ENCODE results near the gene CEP350. TPM values are rescaled to one million over a fixed set of nuclear protein-coding genes. Genes with fewer than 3 reads are reported as not detected.

The CEP350 gene
- total RNA-seq, 2 donors from 2014 or later, result 41.5 to 55.4 TPM

- Histone ChIP-seq H3K27me3 (no peaks in the 10 kb centered on the region), H3K4me1 (no peaks in the 10 kb centered on the region), H3K4me3 (no peak overlapping the region), H3K36me3 (replicated peaks in 1 of 2; ENCODE audit: insufficient read depth in 1 of 2, low read depth in 2 of 2) (peaks cover 0 to 24% of the 10 kb centered on the region in 2 donors), H3K27ac (no peak overlapping the region), H3K9me3 (no peaks in the 10 kb centered on the region)
- DNase-seq (no peak), ATAC-seq (no peak)
- no peak for TF ChIP-seq CTCF (IDR thresholded peaks at IDR 0.05)
- WGBS, 2 donors, result 68 to 80% methylated on average over 4 of the region's 4 CpGs
- intact Hi-C loops (cut with DNase I), result no loop called here
Observed at GRCh38 chr1:180092931-180093650, 138.5 kb downstream of the CEP350 start.

- H3K36me3 ChIP-seq (replicated peaks in 1 of 2; ENCODE audit: insufficient read depth in 1 of 2, low read depth in 2 of 2), result peaks cover 0 to 28% of the 10 kb centered on the region in 2 donors
- no peaks in the 10 kb centered on the region for H3K4me1 ChIP-seq
- 92% methylated on average over 3 of the region's 3 CpGs for WGBS, 2 donors
- TF ChIP-seq POLR2A (IDR thresholded peaks at IDR 0.05) (no peak), CTCF (IDR thresholded peaks at IDR 0.05) (no peak)
- ATAC-seq (no peak), DNase-seq (no peak)
- H3K27me3 ChIP-seq, result no peaks in the 10 kb centered on the region
- H3K4me3 ChIP-seq, result no peak overlapping the region
- H3K27ac ChIP-seq, result no peak overlapping the region
- H3K9me3 ChIP-seq, result no peaks in the 10 kb centered on the region
- intact Hi-C loops (cut with DNase I), result no loop called here
Observed at GRCh38 chr1:180094705-180095295, 140.2 kb downstream of the CEP350 start.

GRCh38 chr1:180096584-180097325 is 142.1 kb downstream of the CEP350 start:
- Histone ChIP-seq H3K4me3 (no peak overlapping the region), H3K36me3 (replicated peaks in 1 of 2; ENCODE audit: insufficient read depth in 1 of 2, low read depth in 2 of 2) (peaks cover 0 to 26% of the 10 kb centered on the region in 2 donors), H3K4me1 (no peaks in the 10 kb centered on the region), H3K27me3 (no peaks in the 10 kb centered on the region), H3K9me3 (no peaks in the 10 kb centered on the region), H3K27ac (no peak overlapping the region)
- DNase-seq (no peak), ATAC-seq (no peak)
- intact Hi-C loops (cut with DNase I), result no loop called here
- no peak for TF ChIP-seq CTCF (IDR thresholded peaks at IDR 0.05)
- TF ChIP-seq POLR2A (IDR thresholded peaks at IDR 0.05), result no peak
- WGBS, 2 donors, result 62 to 64% methylated on average over 4 of the region's 4 CpGs

GRCh38 chr1:180097326-180097605 is 142.7 kb downstream of the CEP350 start:
- no peak for DNase-seq
- H3K4me1 ChIP-seq, result no peaks in the 10 kb centered on the region
- H3K27me3 ChIP-seq, result no peaks in the 10 kb centered on the region
- H3K9me3 ChIP-seq, result no peaks in the 10 kb centered on the region
- H3K36me3 ChIP-seq (replicated peaks in 1 of 2; ENCODE audit: insufficient read depth in 1 of 2, low read depth in 2 of 2), result peaks cover 0 to 22% of the 10 kb centered on the region in 2 donors
- no peak for ATAC-seq
- intact Hi-C loops (cut with DNase I), result no loop called here
- no peak overlapping the region for H3K27ac ChIP-seq
- 79 to 83% methylated on average over 2 of the region's 2 CpGs for WGBS, 2 donors
- TF ChIP-seq POLR2A (IDR thresholded peaks at IDR 0.05), result no peak
- TF ChIP-seq CTCF (IDR thresholded peaks at IDR 0.05), result no peak
- H3K4me3 ChIP-seq, result no peak overlapping the region

Measured in body of pancreas (tissue), 4 donors.